Liver (tissue), 3 donors: ENCODE measurements around the gene LRRK1.

ENCODE experiments used
- EGR1 ChIP-seq, 2 donors: IDR thresholded peaks; 2 replicates each; pipeline ENCODE4 v1.6.1; 2016 to 2018; ENCODE audit warnings: antibody characterized with exemption in 2 of 2, low read depth in 2 of 2
- RAD21 ChIP-seq, 2 donors: IDR thresholded peaks; 2 replicates each; pipeline ENCODE4 v1.6.1; 2016; ENCODE audit warnings: antibody characterized with exemption in 2 of 2, mild to moderate bottlenecking in 2 of 2
- SP1 ChIP-seq: IDR thresholded peaks from 2 replicates; pipeline ENCODE4 v1.6.1; 2018; ENCODE audit warnings: antibody characterized with exemption, mild to moderate bottlenecking
- TAF1 ChIP-seq: conservative IDR thresholded peaks from 2 replicates; pipeline ENCODE4 v1.6.1; 2016; ENCODE audit warnings: antibody characterized with exemption, mild to moderate bottlenecking
- YY1 ChIP-seq: IDR thresholded peaks from 2 replicates; pipeline ENCODE4 v1.6.1; 2016; ENCODE audit warnings: antibody characterized with exemption, mild to moderate bottlenecking
- TF ChIP-seq, protein P1 (sequence below): IDR thresholded peaks from 2 replicates; pipeline ENCODE4 v1.6.1; 2016; ENCODE audit warnings: antibody characterized with exemption, mild to moderate bottlenecking
- TF ChIP-seq, protein P2 (sequence below): fragments of 150-350 bp; IDR thresholded peaks from 2 replicates; pipeline ENCODE4 v1.5.1; 2017; ENCODE audit warnings: improper control_type of control experiment, low read depth, low read length; ENCODE audit not compliant: missing input control
- TF ChIP-seq, protein P3 (sequence below): IDR thresholded peaks from 2 replicates; pipeline ENCODE4 v1.6.1; 2016; ENCODE audit warnings: antibody characterized with exemption
- donor health status: healthy.
- donor health status: healthy.

DNA sequence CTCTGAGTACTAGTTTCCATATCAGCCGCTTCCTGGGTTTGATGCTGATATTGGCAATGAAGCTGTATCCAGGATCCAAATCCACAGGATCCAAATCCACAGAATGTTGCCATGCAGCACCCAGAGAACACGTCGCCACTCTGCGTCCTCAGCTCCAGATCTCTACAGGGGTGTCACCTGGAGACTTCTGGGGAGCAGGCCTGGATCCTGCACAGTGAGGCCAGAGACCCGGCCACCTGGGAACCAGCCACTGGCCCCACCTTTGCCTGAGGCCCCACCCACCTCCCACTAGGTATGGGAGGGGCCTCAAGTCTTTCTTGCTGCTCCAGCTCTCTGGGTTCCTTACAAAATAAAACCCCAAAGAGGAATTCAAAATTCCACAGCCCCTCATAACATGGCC is 123.9 kb downstream of the LRRK1 start:
- TF ChIP-seq SP1 (no peak), RAD21 (IDR thresholded peaks at IDR 0.05) (no peak), EGR1 (IDR thresholded peaks at IDR 0.05; ENCODE audit: low read depth in 2 of 2) (no peak), YY1 (no peak), TAF1 (no peak)
- TF ChIP-seq, protein P1, sequence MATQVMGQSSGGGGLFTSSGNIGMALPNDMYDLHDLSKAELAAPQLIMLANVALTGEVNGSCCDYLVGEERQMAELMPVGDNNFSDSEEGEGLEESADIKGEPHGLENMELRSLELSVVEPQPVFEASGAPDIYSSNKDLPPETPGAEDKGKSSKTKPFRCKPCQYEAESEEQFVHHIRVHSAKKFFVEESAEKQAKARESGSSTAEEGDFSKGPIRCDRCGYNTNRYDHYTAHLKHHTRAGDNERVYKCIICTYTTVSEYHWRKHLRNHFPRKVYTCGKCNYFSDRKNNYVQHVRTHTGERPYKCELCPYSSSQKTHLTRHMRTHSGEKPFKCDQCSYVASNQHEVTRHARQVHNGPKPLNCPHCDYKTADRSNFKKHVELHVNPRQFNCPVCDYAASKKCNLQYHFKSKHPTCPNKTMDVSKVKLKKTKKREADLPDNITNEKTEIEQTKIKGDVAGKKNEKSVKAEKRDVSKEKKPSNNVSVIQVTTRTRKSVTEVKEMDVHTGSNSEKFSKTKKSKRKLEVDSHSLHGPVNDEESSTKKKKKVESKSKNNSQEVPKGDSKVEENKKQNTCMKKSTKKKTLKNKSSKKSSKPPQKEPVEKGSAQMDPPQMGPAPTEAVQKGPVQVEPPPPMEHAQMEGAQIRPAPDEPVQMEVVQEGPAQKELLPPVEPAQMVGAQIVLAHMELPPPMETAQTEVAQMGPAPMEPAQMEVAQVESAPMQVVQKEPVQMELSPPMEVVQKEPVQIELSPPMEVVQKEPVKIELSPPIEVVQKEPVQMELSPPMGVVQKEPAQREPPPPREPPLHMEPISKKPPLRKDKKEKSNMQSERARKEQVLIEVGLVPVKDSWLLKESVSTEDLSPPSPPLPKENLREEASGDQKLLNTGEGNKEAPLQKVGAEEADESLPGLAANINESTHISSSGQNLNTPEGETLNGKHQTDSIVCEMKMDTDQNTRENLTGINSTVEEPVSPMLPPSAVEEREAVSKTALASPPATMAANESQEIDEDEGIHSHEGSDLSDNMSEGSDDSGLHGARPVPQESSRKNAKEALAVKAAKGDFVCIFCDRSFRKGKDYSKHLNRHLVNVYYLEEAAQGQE, result no peak
- TF ChIP-seq, protein P2, sequence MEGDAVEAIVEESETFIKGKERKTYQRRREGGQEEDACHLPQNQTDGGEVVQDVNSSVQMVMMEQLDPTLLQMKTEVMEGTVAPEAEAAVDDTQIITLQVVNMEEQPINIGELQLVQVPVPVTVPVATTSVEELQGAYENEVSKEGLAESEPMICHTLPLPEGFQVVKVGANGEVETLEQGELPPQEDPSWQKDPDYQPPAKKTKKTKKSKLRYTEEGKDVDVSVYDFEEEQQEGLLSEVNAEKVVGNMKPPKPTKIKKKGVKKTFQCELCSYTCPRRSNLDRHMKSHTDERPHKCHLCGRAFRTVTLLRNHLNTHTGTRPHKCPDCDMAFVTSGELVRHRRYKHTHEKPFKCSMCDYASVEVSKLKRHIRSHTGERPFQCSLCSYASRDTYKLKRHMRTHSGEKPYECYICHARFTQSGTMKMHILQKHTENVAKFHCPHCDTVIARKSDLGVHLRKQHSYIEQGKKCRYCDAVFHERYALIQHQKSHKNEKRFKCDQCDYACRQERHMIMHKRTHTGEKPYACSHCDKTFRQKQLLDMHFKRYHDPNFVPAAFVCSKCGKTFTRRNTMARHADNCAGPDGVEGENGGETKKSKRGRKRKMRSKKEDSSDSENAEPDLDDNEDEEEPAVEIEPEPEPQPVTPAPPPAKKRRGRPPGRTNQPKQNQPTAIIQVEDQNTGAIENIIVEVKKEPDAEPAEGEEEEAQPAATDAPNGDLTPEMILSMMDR, result no peak
- TF ChIP-seq, protein P3, sequence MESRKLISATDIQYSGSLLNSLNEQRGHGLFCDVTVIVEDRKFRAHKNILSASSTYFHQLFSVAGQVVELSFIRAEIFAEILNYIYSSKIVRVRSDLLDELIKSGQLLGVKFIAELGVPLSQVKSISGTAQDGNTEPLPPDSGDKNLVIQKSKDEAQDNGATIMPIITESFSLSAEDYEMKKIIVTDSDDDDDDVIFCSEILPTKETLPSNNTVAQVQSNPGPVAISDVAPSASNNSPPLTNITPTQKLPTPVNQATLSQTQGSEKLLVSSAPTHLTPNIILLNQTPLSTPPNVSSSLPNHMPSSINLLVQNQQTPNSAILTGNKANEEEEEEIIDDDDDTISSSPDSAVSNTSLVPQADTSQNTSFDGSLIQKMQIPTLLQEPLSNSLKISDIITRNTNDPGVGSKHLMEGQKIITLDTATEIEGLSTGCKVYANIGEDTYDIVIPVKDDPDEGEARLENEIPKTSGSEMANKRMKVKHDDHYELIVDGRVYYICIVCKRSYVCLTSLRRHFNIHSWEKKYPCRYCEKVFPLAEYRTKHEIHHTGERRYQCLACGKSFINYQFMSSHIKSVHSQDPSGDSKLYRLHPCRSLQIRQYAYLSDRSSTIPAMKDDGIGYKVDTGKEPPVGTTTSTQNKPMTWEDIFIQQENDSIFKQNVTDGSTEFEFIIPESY, result no peak
